ENCODE results near the gene SVBP. TPM values are rescaled to one million over a fixed set of nuclear protein-coding genes. Genes with fewer than 3 reads are reported as not detected.
A peak's percentile ranks its signal among the peaks of the same experiment; 100 is the strongest.

SVBP gene
- total and polyA plus RNA-seq, 12 donors = 11.6 to 31.7 (median 14.5) TPM

GRCh38 chr1:42797414-42797813 lies 19.8 kb downstream of the SVBP start:
- WGBS, 2 donors = 78 to 80% methylated on average over 3 of the region's 3 CpGs

DNA sequence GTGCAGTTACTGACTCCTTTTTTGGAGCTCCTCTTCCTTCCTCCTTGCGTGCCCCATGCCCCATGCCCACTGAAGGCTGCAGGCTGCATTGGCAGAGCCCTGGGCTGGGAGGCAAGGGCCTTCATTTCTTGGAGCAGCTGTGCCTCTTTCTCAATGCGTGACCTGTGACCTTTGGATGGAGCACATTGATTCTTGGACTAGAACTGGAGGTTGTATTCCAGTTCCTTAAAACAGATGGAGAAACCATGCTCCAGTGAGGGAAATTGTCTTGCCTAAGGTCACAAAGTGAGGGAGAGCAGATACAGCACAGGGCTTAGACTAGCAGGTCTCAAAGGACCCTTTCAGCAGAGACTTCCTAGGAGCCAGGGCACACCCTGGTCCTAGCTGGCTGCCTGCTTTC lies 23.4 kb downstream of the SVBP start:
- WGBS, 2 donors = 88 to 89% methylated on average over 2 of the region's 2 CpGs
- no peaks in the 10 kb centered on the region for H3K27me3 ChIP-seq
- TF ChIP-seq, protein P1, sequence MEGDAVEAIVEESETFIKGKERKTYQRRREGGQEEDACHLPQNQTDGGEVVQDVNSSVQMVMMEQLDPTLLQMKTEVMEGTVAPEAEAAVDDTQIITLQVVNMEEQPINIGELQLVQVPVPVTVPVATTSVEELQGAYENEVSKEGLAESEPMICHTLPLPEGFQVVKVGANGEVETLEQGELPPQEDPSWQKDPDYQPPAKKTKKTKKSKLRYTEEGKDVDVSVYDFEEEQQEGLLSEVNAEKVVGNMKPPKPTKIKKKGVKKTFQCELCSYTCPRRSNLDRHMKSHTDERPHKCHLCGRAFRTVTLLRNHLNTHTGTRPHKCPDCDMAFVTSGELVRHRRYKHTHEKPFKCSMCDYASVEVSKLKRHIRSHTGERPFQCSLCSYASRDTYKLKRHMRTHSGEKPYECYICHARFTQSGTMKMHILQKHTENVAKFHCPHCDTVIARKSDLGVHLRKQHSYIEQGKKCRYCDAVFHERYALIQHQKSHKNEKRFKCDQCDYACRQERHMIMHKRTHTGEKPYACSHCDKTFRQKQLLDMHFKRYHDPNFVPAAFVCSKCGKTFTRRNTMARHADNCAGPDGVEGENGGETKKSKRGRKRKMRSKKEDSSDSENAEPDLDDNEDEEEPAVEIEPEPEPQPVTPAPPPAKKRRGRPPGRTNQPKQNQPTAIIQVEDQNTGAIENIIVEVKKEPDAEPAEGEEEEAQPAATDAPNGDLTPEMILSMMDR (IDR thresholded peaks at IDR 0.05) = no peak
- H3K27ac ChIP-seq = no peak overlapping the region
- DNase-seq (no peak), ATAC-seq (peak in 2 of 8 donors; percentile 46 to 62)
- no peaks in the 10 kb centered on the region for H3K4me1 ChIP-seq
- no peaks in the 10 kb centered on the region for H3K9me3 ChIP-seq
- no peaks in the 10 kb centered on the region for H3K36me3 ChIP-seq
- no peak overlapping the region for H3K4me3 ChIP-seq
- intact Hi-C loops (cut with DNase I) = no loop called here

More at GRCh38 chr1:42797414-42797813, 19.8 kb downstream of the SVBP start:
- no peak overlapping the region for H3K27ac ChIP-seq
- H3K27me3 ChIP-seq = no peaks in the 10 kb centered on the region
- H3K4me3 ChIP-seq = no peak overlapping the region
- H3K36me3 ChIP-seq = no peaks in the 10 kb centered on the region
- no peaks in the 10 kb centered on the region for H3K4me1 ChIP-seq
- TF ChIP-seq, protein P1 (IDR thresholded peaks at IDR 0.05) = no peak
- DNase-seq (no peak), ATAC-seq (no peak)
- H3K9me3 ChIP-seq = no peaks in the 10 kb centered on the region
- intact Hi-C loops (cut with DNase I) = no loop called here

- 97 to 100% methylated on average over 1 of the region's 1 CpG for WGBS, 2 donors
- Histone ChIP-seq H3K4me3 (no peak overlapping the region), H3K27ac (no peak overlapping the region), H3K9me3 (no peaks in the 10 kb centered on the region), H3K36me3 (peaks cover 0 to 6% (median 0%) of the 10 kb centered on the region in 9 donors), H3K27me3 (peaks cover 0 to 11% (median 0%) of the 10 kb centered on the region in 7 donors), H3K4me1 (peaks cover 4 to 20% (median 14%) of the 10 kb centered on the region in 9 donors)
- intact Hi-C loops (cut with DNase I) = loop anchor here in 1 of 10 donors (10.0 kb wide), 1 partner anchor 287 kb away; no protein-coding TSS in a partner anchor
- TF ChIP-seq, protein P1 (IDR thresholded peaks at IDR 0.05) = no peak
- ATAC-seq (no peak), DNase-seq (no peak)
Measured at GRCh38 chr1:42788021-42788420, 29.2 kb downstream of the SVBP start.

DNA sequence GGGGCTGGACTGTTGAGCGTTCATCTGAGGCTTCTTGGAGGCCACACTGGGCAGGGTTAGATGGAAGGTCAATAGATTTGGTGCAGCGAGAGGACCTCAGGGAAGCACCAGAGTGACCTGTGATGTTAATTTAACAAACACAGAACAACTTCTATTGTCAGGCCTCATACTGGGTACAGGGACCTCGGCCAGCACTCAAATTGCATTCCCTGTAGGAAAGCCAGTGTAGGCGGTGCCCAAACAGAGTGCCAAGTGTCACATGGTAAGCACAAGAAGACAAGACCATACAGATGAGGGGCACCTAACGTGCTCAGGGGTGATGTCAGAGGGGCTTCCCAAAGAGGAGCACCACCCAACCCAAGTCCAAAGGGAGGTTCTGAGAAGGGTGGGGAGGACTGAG lies 31.1 kb downstream of the SVBP start:
- Histone ChIP-seq H3K4me3 (no peak overlapping the region), H3K27ac (no peak overlapping the region), H3K27me3 (peaks cover 0 to 11% (median 0%) of the 10 kb centered on the region in 7 donors), H3K4me1 (peaks cover 4 to 20% (median 14%) of the 10 kb centered on the region in 9 donors), H3K36me3 (peaks cover 0 to 25% (median 0%) of the 10 kb centered on the region in 9 donors), H3K9me3 (no peaks in the 10 kb centered on the region)
- intact Hi-C loops (cut with DNase I) = loop anchor here in 1 of 10 donors (10.0 kb wide), 1 partner anchor 289 kb away; no protein-coding TSS in a partner anchor
- 74 to 81% methylated on average over 5 of the region's 5 CpGs for WGBS, 2 donors
- DNase-seq (no peak), ATAC-seq (peak; percentile 4 to 58 (median 25))
- TF ChIP-seq, protein P1 (IDR thresholded peaks at IDR 0.05) = no peak
